ENCODE data around the gene CCDC149.

Gene CCDC149

DNA sequence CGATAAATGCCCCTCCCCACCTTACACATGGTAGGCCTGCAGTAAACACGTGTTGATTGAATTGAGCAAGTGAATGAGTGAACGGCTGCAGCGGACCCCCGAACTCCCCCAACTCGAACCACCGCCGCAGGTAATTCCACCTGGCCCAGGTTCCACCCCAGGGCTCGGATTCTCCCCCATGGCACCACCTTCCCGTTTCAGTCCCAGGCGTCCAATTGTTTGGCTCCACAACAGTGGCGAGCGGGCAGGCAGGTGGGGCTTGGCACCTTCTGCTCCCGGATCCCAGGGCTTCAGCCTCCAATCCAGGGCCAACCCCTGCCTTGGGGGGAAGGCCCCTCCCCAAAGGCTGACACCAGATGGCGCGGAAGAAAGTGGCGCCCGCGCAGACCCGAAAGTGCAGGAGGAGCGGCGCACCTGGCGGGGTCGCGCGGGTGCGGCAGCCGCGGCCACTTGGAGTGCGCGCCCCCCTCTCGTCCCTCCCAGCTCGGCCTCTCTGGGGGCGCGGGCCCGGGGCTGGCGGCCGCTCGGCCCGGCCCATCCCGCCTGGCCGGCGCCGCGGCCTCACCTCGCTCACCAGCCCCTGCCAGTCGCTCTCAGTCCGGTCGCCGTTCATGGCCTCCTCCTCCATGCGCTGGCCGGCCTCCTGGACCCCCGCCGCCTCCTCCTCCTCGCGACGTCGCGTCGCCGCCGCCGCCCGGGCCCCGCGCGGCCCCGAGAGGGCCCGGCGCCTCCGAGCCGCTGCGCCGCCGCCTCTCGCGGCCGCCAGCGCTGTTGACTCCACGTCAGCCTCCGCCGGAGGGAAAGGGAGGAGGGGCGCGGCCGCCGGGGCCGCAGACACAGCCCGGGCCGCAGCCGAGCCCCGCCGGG is at the start of gene CCDC149:
Gene CCDC149 (minus strand): TSS at position 791 of the 867 bp plus-strand sequence. CDS start 178 bp downstream, at position 613.
- in situ Hi-C loops (cut with HindIII; ENCODE audit: low sequenced_read_pairs) = no loop called here
- TF ChIP-seq, protein P1, sequence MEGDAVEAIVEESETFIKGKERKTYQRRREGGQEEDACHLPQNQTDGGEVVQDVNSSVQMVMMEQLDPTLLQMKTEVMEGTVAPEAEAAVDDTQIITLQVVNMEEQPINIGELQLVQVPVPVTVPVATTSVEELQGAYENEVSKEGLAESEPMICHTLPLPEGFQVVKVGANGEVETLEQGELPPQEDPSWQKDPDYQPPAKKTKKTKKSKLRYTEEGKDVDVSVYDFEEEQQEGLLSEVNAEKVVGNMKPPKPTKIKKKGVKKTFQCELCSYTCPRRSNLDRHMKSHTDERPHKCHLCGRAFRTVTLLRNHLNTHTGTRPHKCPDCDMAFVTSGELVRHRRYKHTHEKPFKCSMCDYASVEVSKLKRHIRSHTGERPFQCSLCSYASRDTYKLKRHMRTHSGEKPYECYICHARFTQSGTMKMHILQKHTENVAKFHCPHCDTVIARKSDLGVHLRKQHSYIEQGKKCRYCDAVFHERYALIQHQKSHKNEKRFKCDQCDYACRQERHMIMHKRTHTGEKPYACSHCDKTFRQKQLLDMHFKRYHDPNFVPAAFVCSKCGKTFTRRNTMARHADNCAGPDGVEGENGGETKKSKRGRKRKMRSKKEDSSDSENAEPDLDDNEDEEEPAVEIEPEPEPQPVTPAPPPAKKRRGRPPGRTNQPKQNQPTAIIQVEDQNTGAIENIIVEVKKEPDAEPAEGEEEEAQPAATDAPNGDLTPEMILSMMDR (IDR thresholded peaks at IDR 0.05; ENCODE audit: low read depth, low read length) = no peak
- DNase-seq (ENCODE audit: low read depth, low spot score) = peak; percentile 52

DNA sequence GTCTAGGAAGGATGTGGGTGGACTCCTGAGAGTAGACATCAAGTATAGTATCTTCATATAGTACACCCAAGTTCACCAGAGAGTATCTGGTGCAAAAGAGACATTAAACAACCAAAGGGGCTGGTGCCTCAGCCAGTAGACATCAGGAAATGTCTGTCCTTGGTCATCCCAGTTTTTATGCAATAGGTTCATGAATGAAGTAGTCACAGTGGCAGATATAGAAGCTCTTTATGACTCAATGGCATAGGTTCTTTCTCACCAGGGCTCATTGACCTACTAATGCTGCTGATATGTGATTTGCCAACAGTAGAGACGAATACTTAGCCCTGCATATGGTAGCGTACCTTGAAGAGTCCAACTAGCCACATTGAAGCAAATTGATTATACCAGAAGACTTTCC is 45.0 kb upstream of the CCDC149 start:
- in situ Hi-C loops (cut with HindIII; ENCODE audit: low sequenced_read_pairs) = no loop called here
- no peak for DNase-seq (ENCODE audit: low read depth, low spot score)
- H3K4me3 ChIP-seq (ENCODE audit: low read depth, low read length) = no peak overlapping the region
- TF ChIP-seq, protein P1 (IDR thresholded peaks at IDR 0.05; ENCODE audit: low read depth, low read length) = no peak

More for the DNA sequence above, at the start of gene CCDC149:
- H3K4me3 ChIP-seq (ENCODE audit: low read depth, low read length) = peak within 1 kb of the TSS; percentile 50

DNA sequence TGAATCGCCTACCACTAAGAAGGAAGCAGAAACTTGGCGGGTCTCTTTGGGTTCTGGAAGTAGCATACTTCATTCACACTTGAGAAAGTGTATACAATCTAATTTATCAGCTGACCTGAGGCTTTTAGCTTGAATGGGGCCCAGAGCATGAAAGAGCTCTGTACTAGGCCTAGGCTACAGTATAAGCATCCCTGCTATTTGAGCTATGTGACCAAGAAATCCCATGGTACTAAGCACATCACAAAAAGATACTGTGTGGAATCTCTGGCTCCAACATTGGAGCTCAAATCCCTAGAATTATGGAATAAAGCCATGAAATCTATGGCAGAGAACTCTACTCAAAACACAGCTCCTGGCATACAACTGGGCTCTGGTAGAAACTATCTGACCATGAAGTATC is 43.9 kb upstream of the CCDC149 start:
- TF ChIP-seq, protein P1 (IDR thresholded peaks at IDR 0.05; ENCODE audit: low read depth, low read length) = no peak
- no peak for DNase-seq (ENCODE audit: low read depth, low spot score)
- in situ Hi-C loops (cut with HindIII; ENCODE audit: low sequenced_read_pairs) = no loop called here
- no peak overlapping the region for H3K4me3 ChIP-seq (ENCODE audit: low read depth, low read length)

DNA sequence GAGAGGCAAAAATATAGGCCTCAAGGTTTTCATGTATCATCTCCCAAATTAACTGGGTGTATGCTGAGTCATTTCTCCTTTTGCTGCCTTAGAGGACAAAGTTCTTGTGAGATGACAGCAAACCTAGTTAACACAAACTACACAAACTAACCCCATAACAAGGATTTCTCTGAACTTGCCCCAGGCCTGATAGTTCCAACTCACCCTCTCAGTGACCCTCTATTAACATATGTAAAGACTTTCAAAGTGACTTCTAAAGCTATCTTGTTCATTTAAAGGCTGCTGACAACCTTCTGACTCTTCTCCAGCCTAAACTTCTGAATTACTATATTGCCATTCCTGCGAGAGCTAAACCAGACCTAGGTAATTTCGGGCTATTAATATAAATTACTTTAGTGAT is 43.2 kb upstream of the CCDC149 start:
- in situ Hi-C loops (cut with HindIII; ENCODE audit: low sequenced_read_pairs) = no loop called here
- H3K4me3 ChIP-seq (ENCODE audit: low read depth, low read length) = no peak overlapping the region
- DNase-seq (ENCODE audit: low read depth, low spot score) = no peak
- TF ChIP-seq, protein P1 (IDR thresholded peaks at IDR 0.05; ENCODE audit: low read depth, low read length) = no peak

DNA sequence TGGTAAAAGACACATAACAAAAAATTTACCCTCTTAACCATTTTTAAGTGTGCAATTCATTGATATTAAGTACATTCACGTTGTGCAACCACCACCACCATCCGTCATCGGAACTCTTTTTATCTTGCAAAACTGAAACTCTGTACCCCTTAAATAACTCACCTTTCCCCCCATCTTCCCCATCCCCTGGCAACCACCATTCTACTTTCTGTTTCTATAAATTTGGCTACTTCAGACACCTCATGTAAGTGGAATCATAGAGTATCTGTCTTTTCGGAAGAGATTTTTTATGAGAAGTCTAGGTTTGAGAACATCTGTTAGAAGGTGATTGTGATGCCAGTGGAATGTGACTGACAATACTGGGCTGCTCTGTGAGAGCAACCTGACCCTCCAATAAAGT is 39.8 kb upstream of the CCDC149 start:
- H3K4me3 ChIP-seq (ENCODE audit: low read depth, low read length) = no peak overlapping the region
- TF ChIP-seq, protein P1 (IDR thresholded peaks at IDR 0.05; ENCODE audit: low read depth, low read length) = no peak
- DNase-seq (ENCODE audit: low read depth, low spot score) = no peak
- in situ Hi-C loops (cut with HindIII; ENCODE audit: low sequenced_read_pairs) = no loop called here

DNA sequence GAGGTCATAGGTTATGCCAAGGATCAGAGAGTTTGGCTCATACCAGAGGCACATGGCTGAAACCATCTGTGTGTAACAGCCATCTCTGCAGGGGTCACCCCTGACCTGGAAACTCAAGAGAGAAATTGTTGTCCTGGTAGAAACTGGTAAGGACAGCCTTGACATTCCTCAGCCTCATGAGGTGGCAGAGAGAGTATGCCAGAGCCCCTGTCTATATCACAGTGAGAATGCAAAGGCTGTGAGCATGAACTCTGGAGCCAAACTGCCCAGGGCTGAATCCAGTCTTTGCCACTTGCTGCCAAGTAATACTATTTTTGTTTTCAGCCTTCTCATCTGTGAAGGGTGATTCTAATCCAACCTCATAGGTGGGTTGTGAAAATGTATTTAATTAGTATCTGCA is 37.1 kb upstream of the CCDC149 start:
- TF ChIP-seq, protein P1 (IDR thresholded peaks at IDR 0.05; ENCODE audit: low read depth, low read length) = no peak
- in situ Hi-C loops (cut with HindIII; ENCODE audit: low sequenced_read_pairs) = no loop called here
- H3K4me3 ChIP-seq (ENCODE audit: low read depth, low read length) = no peak overlapping the region
- DNase-seq (ENCODE audit: low read depth, low spot score) = no peak
